Osteocyte (in vitro differentiated cells): ENCODE measurements around the gene TEX13B. TPM values are rescaled to one million over a fixed set of nuclear protein-coding genes. Genes with fewer than 3 reads are reported as not detected.

ENCODE experiments used
- DNase-seq: peaks from one replicate; pipeline ENCODE4 v3.0.0; 2021; ENCODE audit warnings: mixed read lengths; ENCODE audit not compliant: unreplicated experiment; ENCODE audit errors: extremely low spot score
- H3K27ac Mint-ChIP-seq: one replicate; pipeline ENCODE4 v1.8.0; 2021; ENCODE audit warnings: mild to moderate bottlenecking, mixed read lengths; ENCODE audit not compliant: unreplicated experiment
- H3K27me3 Mint-ChIP-seq: one replicate; pipeline ENCODE4 v1.8.0; 2021; ENCODE audit warnings: mixed read lengths; ENCODE audit not compliant: unreplicated experiment
- H3K36me3 Mint-ChIP-seq: one replicate; pipeline ENCODE4 v1.8.0; 2021; ENCODE audit warnings: mixed read lengths; ENCODE audit not compliant: unreplicated experiment
- H3K4me1 Mint-ChIP-seq: one replicate; pipeline ENCODE4 v1.8.0; 2021; ENCODE audit warnings: mixed read lengths; ENCODE audit not compliant: unreplicated experiment
- H3K4me3 Mint-ChIP-seq: one replicate; pipeline ENCODE4 v1.8.0; 2021; ENCODE audit warnings: mild to moderate bottlenecking, moderate library complexity, mixed read lengths; ENCODE audit not compliant: unreplicated experiment
- H3K9me3 Mint-ChIP-seq: one replicate; pipeline ENCODE4 v1.8.0; 2021; ENCODE audit warnings: mixed read lengths; ENCODE audit not compliant: unreplicated experiment
- total RNA-seq: library from RNA; stranded (reverse); gene quantifications from 2 replicates; pipeline ENCODE4 v1.2.1, GENCODE V29; 2021
- TF ChIP-seq, protein P1 (sequence below): fragments of 200-600 bp; sonication (generic); IDR thresholded peaks from 2 replicates; pipeline ENCODE4 v1.5.0; 2021; ENCODE audit warnings: antibody characterized with exemption, mild to moderate bottlenecking, moderate library complexity

Gene TEX13B
- total RNA-seq, 1 donor from 2014 or later = not detected

DNA sequence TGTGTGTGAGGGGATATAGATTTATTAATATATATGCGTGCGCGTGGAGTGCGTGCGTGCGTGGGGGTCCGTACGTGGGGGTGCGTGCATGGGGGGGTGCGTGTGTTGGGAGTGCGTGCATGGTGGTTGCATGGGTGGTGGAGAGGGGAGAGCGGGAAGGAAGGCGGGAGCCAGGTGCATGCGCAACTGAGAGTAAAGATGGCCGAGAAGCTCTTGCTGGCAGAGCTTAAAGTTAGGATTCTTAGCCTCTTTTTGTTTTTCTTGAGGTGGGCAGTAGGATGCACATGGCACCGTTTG is 45.8 kb downstream of the TEX13B start:
- DNase-seq = no peak
- no peaks in the 10 kb centered on the region for H3K36me3 Mint-ChIP-seq
- TF ChIP-seq, protein P1, sequence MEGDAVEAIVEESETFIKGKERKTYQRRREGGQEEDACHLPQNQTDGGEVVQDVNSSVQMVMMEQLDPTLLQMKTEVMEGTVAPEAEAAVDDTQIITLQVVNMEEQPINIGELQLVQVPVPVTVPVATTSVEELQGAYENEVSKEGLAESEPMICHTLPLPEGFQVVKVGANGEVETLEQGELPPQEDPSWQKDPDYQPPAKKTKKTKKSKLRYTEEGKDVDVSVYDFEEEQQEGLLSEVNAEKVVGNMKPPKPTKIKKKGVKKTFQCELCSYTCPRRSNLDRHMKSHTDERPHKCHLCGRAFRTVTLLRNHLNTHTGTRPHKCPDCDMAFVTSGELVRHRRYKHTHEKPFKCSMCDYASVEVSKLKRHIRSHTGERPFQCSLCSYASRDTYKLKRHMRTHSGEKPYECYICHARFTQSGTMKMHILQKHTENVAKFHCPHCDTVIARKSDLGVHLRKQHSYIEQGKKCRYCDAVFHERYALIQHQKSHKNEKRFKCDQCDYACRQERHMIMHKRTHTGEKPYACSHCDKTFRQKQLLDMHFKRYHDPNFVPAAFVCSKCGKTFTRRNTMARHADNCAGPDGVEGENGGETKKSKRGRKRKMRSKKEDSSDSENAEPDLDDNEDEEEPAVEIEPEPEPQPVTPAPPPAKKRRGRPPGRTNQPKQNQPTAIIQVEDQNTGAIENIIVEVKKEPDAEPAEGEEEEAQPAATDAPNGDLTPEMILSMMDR = no peak
- no peak overlapping the region for H3K4me3 Mint-ChIP-seq
- peaks cover 5% of the 10 kb centered on the region for H3K4me1 Mint-ChIP-seq
- no peaks in the 10 kb centered on the region for H3K9me3 Mint-ChIP-seq
- H3K27me3 Mint-ChIP-seq = no peaks in the 10 kb centered on the region
- H3K27ac Mint-ChIP-seq = no peak overlapping the region

DNA sequence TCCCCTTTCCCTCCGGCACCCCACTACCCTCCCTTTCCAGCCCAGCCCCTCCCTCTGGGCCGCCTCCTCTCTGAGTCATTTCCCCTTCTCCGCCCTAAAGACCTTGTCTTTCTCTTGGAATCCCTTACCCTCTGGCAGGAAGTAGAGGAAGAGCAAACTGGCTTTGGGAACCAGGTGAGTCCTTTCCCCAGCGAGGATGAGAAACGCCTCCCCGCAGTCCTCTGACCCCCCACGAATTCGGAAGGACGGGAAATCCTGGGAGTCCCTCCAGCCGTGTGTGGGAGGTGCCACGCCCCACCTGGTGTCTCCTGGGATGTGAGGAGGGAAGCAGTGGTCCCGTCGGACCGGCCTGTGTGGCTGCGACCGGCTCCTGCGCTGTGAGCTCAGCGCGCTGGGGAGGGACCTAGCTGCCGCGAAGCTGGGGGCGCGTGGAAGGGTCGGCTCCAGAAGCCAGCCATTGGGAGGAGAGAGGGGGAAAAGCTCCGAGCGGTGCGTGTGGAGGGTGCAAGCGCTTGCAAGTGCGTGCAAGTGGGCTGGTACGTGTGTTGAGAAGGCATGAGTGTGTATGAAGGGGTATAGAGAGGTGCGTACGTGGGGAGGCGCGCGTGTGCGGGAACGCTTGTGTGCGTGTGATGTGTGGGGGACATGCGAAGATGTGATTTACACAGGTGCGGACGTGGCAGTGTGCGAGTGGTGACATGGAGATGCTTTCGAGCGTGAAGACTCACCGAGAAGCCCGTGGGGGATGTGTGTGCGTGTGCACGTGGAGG is 46.3 kb downstream of the TEX13B start:
- DNase-seq = no peak
- Mint-ChIP-seq H3K36me3 (no peaks in the 10 kb centered on the region), H3K4me3 (peak overlapping the region; percentile 59), H3K27me3 (no peaks in the 10 kb centered on the region), H3K27ac (no peak overlapping the region), H3K4me1 (peaks cover 5% of the 10 kb centered on the region), H3K9me3 (no peaks in the 10 kb centered on the region)
- TF ChIP-seq, protein P1 = no peak

DNA sequence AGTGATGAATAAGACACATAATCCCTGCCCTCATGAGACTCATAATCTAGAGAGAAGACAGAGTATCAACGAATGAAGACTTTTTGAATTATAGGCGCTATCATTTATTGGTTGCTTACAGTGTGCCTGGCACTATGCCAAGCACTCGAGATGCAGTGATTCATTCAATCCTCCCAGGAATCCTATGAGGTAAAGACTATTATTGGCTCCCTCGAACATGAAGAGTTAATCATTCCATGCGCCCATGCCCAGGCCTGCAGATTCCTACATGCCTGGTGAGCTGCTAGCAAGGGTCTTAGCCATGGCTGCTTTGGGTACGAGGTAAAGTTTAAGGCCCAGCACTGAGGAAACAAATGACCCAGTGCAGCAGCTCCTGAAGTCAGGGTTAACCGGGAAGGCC is 47.0 kb downstream of the TEX13B start:
- H3K36me3 Mint-ChIP-seq = no peaks in the 10 kb centered on the region
- peaks cover 5% of the 10 kb centered on the region for H3K4me1 Mint-ChIP-seq
- no peaks in the 10 kb centered on the region for H3K27me3 Mint-ChIP-seq
- no peak overlapping the region for H3K27ac Mint-ChIP-seq
- no peak overlapping the region for H3K4me3 Mint-ChIP-seq
- TF ChIP-seq, protein P1 = no peak
- no peak for DNase-seq
- no peaks in the 10 kb centered on the region for H3K9me3 Mint-ChIP-seq

DNA sequence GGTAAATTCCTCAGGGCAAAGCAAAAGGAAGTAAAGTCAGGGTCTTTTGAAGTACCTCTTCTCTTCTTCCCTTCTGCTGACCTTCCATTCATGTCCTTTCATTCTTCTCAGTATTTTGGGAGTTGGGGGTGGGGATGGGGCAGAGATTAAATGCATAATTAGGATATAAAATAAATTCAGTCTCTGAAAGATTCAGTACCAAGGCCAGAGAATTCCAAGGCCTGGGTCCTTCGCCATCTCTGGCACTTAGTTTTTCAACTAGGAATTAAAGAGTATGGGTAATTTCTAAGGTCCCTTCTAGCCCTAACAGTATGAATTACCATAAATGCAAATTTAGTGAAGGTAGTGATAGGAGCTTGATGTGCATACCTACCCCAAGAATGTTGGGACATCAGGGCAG is 47.9 kb downstream of the TEX13B start:
- H3K36me3 Mint-ChIP-seq = no peaks in the 10 kb centered on the region
- DNase-seq = no peak
- no peak overlapping the region for H3K4me3 Mint-ChIP-seq
- no peaks in the 10 kb centered on the region for H3K9me3 Mint-ChIP-seq
- TF ChIP-seq, protein P1 = no peak
- H3K27me3 Mint-ChIP-seq = no peaks in the 10 kb centered on the region
- no peak overlapping the region for H3K27ac Mint-ChIP-seq
- H3K4me1 Mint-ChIP-seq = peaks cover 5% of the 10 kb centered on the region

Other genes with a start within 250 kb of the TEX13B start
- 187 and 212 TPM in 2 replicates for gene TSC22D3, start 206.6 kb downstream of the TEX13B start, total RNA-seq
- not detected in 2 replicates for gene NCBP2L, start 204.6 kb downstream of the TEX13B start, total RNA-seq
- gene MID2, start 156.5 kb downstream of the TEX13B start, total RNA-seq = 13.0 and 13.1 TPM in 2 replicates
- not detected in 2 replicates for gene VSIG1, start 62.7 kb upstream of the TEX13B start, total RNA-seq
- gene PSMD10, start 109.2 kb upstream of the TEX13B start, total RNA-seq = 80.1 and 81.7 TPM in 2 replicates
- 12.3 and 14.2 TPM in 2 replicates for gene ATG4A, start 109.4 kb upstream of the TEX13B start, total RNA-seq